ENCODE data around the gene SLC38A8. TPM values are rescaled to one million over a fixed set of nuclear protein-coding genes. Genes with fewer than 3 reads are reported as not detected.

SLC38A8 gene
- total RNA-seq, result not detected in 2 replicates

- no peak for DNase-seq (ENCODE audit: low read depth, low spot score)
These were observed at the start of gene SLC38A8 for GRCh38 chr16:84042308-84042878. Gene SLC38A8 (minus strand): TSS chr16:84042795. CDS start chr16:84042157, 638 bp downstream.

GRCh38 chr16:84091460-84091859 lies 48.9 kb upstream of the SLC38A8 start:
- DNase-seq (ENCODE audit: low read depth, low spot score), result no peak

- DNase-seq (ENCODE audit: low read depth, low spot score), result no peak
These were observed 47.6 kb upstream of the SLC38A8 start for GRCh38 chr16:84090211-84090610.

- DNase-seq (ENCODE audit: low read depth, low spot score), result no peak
These were observed 46.2 kb upstream of the SLC38A8 start for GRCh38 chr16:84088695-84089395.

GRCh38 chr16:84087466-84088151 lies 45.0 kb upstream of the SLC38A8 start:
- no peak for DNase-seq (ENCODE audit: low read depth, low spot score)

GRCh38 chr16:84087001-84087400 lies 44.4 kb upstream of the SLC38A8 start:
- no peak for DNase-seq (ENCODE audit: low read depth, low spot score)

GRCh38 chr16:84086341-84086740 lies 43.7 kb upstream of the SLC38A8 start:
- DNase-seq (ENCODE audit: low read depth, low spot score), result no peak

- DNase-seq (ENCODE audit: low read depth, low spot score), result no peak
These were observed 43.2 kb upstream of the SLC38A8 start for GRCh38 chr16:84085773-84086172.

- DNase-seq (ENCODE audit: low read depth, low spot score), result no peak
These were observed 42.7 kb upstream of the SLC38A8 start for GRCh38 chr16:84085271-84085667.

GRCh38 chr16:84084570-84085270 lies 42.1 kb upstream of the SLC38A8 start:
- no peak for DNase-seq (ENCODE audit: low read depth, low spot score)

GRCh38 chr16:84082835-84083569 lies 40.4 kb upstream of the SLC38A8 start:
- DNase-seq (ENCODE audit: low read depth, low spot score), result no peak

GRCh38 chr16:84082110-84082509 lies 39.5 kb upstream of the SLC38A8 start:
- DNase-seq (ENCODE audit: low read depth, low spot score), result no peak

- no peak for DNase-seq (ENCODE audit: low read depth, low spot score)
These were observed 38.9 kb upstream of the SLC38A8 start for GRCh38 chr16:84081446-84081989.

GRCh38 chr16:84080813-84081212 lies 38.2 kb upstream of the SLC38A8 start:
- no peak for DNase-seq (ENCODE audit: low read depth, low spot score)

- DNase-seq (ENCODE audit: low read depth, low spot score), result no peak
These were observed 37.8 kb upstream of the SLC38A8 start for GRCh38 chr16:84080378-84080777.

GRCh38 chr16:84079664-84080063 lies 37.1 kb upstream of the SLC38A8 start:
- DNase-seq (ENCODE audit: low read depth, low spot score), result no peak

GRCh38 chr16:84075376-84075775 lies 32.8 kb upstream of the SLC38A8 start:
- no peak for DNase-seq (ENCODE audit: low read depth, low spot score)

- DNase-seq (ENCODE audit: low read depth, low spot score), result no peak
These were observed 32.1 kb upstream of the SLC38A8 start for GRCh38 chr16:84074721-84075120.

- peak; percentile 43 for DNase-seq (ENCODE audit: low read depth, low spot score)
These were observed 29.4 kb upstream of the SLC38A8 start for GRCh38 chr16:84072014-84072413.

- no peak for DNase-seq (ENCODE audit: low read depth, low spot score)
These were observed 28.5 kb upstream of the SLC38A8 start for GRCh38 chr16:84071121-84071520.

GRCh38 chr16:84069540-84069939 lies 26.9 kb upstream of the SLC38A8 start:
- no peak for DNase-seq (ENCODE audit: low read depth, low spot score)
